Bronchial epithelial cell (primary cell): ENCODE results near the gene NBEA. TPM values are rescaled to one million over a fixed set of nuclear protein-coding genes. Genes with fewer than 3 reads are reported as not detected.

Experiments used
- DNase-seq: peaks from one replicate; pipeline ENCODE4 v3.0.0-alpha.2; 2010; ENCODE audit warnings: low read depth
- FAIRE-seq: peaks from 2 replicates; lab custom pipeline; 2011; peaks lifted over from hg19 to GRCh38; lab: Jason Lieb, UNC
- H3K27me3 ChIP-seq: 2 replicates; pipeline ENCODE4 v1.5.1; 2011; ENCODE audit warnings: low read length; ENCODE audit not compliant: control insufficient read depth, insufficient read depth
- H3K36me3 ChIP-seq: 2 replicates; pipeline ENCODE4 v1.5.1; 2011; ENCODE audit warnings: low read length; ENCODE audit not compliant: control insufficient read depth, insufficient read depth
- H3K4me3 ChIP-seq: 2 replicates; pipeline ENCODE4 v1.5.1; 2011; ENCODE audit warnings: mild to moderate bottlenecking, low read depth, low read length, control low read depth
- total RNA-seq: library from RNA; depleted of rRNA; stranded (reverse); fragments of >200 nt; gene quantifications from 2 replicates; pipeline ENCODE4 v1.2.1, GENCODE V29; 2014
- TF ChIP-seq, protein P1 (sequence below): IDR thresholded peaks from 2 replicates; pipeline ENCODE4 v1.5.1; 2011; ENCODE audit warnings: mild to moderate bottlenecking, moderate library complexity, low read length, control low read depth, inconsistent platforms; ENCODE audit not compliant: insufficient read depth, severe bottlenecking

NBEA gene, protein sequence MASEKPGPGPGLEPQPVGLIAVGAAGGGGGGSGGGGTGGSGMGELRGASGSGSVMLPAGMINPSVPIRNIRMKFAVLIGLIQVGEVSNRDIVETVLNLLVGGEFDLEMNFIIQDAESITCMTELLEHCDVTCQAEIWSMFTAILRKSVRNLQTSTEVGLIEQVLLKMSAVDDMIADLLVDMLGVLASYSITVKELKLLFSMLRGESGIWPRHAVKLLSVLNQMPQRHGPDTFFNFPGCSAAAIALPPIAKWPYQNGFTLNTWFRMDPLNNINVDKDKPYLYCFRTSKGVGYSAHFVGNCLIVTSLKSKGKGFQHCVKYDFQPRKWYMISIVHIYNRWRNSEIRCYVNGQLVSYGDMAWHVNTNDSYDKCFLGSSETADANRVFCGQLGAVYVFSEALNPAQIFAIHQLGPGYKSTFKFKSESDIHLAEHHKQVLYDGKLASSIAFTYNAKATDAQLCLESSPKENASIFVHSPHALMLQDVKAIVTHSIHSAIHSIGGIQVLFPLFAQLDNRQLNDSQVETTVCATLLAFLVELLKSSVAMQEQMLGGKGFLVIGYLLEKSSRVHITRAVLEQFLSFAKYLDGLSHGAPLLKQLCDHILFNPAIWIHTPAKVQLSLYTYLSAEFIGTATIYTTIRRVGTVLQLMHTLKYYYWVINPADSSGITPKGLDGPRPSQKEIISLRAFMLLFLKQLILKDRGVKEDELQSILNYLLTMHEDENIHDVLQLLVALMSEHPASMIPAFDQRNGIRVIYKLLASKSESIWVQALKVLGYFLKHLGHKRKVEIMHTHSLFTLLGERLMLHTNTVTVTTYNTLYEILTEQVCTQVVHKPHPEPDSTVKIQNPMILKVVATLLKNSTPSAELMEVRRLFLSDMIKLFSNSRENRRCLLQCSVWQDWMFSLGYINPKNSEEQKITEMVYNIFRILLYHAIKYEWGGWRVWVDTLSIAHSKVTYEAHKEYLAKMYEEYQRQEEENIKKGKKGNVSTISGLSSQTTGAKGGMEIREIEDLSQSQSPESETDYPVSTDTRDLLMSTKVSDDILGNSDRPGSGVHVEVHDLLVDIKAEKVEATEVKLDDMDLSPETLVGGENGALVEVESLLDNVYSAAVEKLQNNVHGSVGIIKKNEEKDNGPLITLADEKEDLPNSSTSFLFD (N-terminal part only)
- total RNA-seq, result 0.53 and 1.2 TPM in 2 replicates

DNA sequence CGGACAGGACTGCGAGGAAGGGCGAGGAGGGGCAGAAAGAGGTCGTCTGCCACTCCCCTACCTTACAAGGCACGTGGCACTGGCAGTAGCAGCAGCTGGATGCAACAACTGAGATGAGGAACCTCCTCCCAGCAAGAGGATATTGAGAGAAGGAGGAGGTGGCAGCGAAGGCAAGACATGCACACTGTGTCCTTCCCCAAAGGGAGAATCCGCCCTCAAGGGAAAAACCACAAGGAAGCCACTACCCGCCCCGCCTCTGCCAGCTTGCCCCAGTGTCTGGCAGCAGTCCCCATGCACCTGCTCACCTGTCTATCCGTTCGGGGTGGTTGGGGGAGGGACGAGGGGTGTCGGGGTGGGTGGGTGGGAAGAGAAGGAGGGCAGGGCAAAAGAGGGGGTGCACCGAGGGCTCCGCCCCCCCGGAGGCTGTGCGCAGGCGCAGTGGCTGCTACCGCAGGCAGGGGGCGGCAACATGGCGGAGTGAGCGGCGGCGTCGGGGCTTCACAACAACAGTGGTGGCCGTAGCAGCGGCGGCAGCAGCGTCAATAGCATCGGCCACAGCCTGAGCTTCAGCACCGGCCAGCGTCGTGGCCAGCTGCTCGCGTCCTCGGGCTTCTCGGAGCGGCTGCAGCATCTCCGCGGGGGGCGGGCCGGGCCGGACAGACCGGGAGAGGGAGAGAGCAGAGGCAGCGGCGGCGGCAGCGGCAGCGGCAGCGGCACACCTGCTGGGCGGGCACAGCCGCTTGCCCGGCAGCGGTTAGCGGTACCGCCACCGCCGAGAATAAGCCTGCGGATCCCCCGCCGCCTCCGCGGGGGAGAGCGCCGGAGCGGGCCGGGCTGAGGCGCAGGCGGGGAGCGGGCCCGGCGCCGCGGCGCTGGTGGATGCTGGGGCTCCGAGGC is at the start of gene NBEA:
NBEA (plus strand) TSS at position 436 of the 897 bp plus-strand sequence. CDS start 551 bp downstream, outside the sequence.
- DNase-seq, result peak; percentile 13
- H3K4me3 ChIP-seq, result peak within 1 kb of the TSS; percentile 50
- H3K36me3 ChIP-seq, result no peaks in the 10 kb centered on the region
- FAIRE-seq, result no peak
- TF ChIP-seq, protein P1, sequence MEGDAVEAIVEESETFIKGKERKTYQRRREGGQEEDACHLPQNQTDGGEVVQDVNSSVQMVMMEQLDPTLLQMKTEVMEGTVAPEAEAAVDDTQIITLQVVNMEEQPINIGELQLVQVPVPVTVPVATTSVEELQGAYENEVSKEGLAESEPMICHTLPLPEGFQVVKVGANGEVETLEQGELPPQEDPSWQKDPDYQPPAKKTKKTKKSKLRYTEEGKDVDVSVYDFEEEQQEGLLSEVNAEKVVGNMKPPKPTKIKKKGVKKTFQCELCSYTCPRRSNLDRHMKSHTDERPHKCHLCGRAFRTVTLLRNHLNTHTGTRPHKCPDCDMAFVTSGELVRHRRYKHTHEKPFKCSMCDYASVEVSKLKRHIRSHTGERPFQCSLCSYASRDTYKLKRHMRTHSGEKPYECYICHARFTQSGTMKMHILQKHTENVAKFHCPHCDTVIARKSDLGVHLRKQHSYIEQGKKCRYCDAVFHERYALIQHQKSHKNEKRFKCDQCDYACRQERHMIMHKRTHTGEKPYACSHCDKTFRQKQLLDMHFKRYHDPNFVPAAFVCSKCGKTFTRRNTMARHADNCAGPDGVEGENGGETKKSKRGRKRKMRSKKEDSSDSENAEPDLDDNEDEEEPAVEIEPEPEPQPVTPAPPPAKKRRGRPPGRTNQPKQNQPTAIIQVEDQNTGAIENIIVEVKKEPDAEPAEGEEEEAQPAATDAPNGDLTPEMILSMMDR, result peak; percentile 7
- peaks cover 13% of the 10 kb centered on the region for H3K27me3 ChIP-seq

GRCh38 chr13:34894756-34895155 is 47.3 kb upstream of the NBEA start:
- DNase-seq (no peak), FAIRE-seq (no peak)
- Histone ChIP-seq H3K27me3 (no peaks in the 10 kb centered on the region), H3K4me3 (no peak overlapping the region), H3K36me3 (no peaks in the 10 kb centered on the region)
- TF ChIP-seq, protein P1, result no peak

GRCh38 chr13:34897220-34897619 is 44.9 kb upstream of the NBEA start:
- no peaks in the 10 kb centered on the region for H3K36me3 ChIP-seq
- DNase-seq (no peak), FAIRE-seq (no peak)
- no peaks in the 10 kb centered on the region for H3K27me3 ChIP-seq
- TF ChIP-seq, protein P1, result no peak
- no peak overlapping the region for H3K4me3 ChIP-seq

GRCh38 chr13:34899888-34900287 is 42.2 kb upstream of the NBEA start:
- DNase-seq (no peak), FAIRE-seq (no peak)
- Histone ChIP-seq H3K4me3 (no peak overlapping the region), H3K27me3 (no peaks in the 10 kb centered on the region), H3K36me3 (no peaks in the 10 kb centered on the region)
- TF ChIP-seq, protein P1, result no peak

GRCh38 chr13:34900288-34900739 is 41.8 kb upstream of the NBEA start:
- TF ChIP-seq, protein P1, result no peak
- H3K27me3 ChIP-seq, result no peaks in the 10 kb centered on the region
- no peaks in the 10 kb centered on the region for H3K36me3 ChIP-seq
- DNase-seq (no peak), FAIRE-seq (no peak)
- no peak overlapping the region for H3K4me3 ChIP-seq
